HK-2 (cell line): ENCODE data around the gene GLB1L3.
"Not testable (repeated sequence)": the region's sequence is repeated elsewhere in the genome, so short reads cannot be mapped to it uniquely, and the experiment has no call there.

Experiments used
- DNase-seq: peaks from one replicate; pipeline ENCODE4 v3.0.0-alpha.2; 2018; ENCODE audit not compliant: unreplicated experiment

GLB1L3 gene

GRCh38 chr11:134276396-134277182 lies 410 bp downstream of the GLB1L3 start:
- no peak for DNase-seq

GRCh38 chr11:134277183-134278001 lies 1.2 kb downstream of the GLB1L3 start:
- DNase-seq, result no peak

DNA sequence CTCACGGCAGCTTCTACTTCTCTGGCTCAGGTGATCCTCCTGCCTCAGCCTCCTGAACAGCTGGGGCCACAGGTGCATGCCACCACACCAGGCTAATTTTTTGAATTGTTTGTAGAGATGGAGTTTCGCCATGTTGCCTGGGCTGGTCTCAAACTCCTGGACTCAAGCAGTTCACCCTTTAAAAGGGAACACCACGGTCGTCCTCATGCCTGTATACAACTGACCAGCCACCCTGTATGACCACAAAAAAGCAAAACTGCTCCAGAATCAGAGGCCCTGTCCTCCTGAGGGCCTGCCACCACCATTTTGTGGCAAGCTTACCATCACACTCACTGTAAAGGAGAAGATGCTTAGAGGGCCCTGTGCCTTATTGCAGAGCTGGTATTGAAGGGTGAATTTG lies 2.2 kb downstream of the GLB1L3 start:
- DNase-seq, result no peak

GRCh38 chr11:134281635-134282034 lies 5.5 kb downstream of the GLB1L3 start:
- not testable (repeated sequence) for DNase-seq

DNA sequence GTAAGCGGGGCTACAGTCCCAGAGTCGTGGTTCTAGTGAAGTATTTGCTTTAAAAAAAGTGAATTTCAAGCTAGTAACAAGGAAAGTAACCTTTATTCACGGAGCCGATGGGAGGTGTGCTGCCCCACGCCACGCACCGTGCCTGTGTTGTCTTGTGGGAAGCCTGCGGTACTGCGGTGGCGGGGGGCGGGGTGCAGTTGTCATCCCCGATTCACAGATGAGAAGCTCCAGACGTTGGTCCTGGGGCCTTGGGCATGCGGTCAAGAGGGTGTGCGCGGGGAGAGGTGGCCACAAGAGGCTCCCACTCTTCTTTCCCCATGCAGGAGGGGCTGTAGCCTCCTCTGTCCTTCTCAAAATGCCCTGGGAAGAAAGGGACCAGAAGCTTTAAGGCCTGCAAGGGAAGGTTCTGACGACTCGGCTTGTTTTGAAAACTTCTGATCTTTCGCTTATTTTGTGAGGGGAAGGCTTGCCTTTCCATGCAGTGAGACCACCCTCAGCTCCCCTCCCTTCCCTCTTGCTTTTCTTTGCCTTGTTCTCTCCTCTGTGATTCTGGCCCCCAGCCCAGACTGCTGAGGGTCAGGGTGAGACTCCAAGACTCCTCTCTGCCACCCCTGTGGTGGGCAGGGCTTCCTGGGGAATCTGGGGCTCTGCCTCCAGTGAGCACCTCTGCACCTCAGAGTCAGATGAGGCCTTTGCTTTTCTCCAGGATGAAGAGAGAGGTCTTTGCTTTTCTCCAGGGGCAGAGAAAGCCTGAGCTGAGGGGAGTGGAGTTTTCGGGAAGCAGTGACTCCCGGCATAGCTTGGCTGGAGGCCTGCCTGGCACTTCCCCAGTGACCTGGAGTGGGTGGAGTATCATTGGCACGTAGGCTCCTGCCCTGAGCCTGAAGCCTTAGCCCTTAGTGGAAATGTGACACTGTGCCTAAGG lies 6.2 kb downstream of the GLB1L3 start:
- no peak for DNase-seq

DNA sequence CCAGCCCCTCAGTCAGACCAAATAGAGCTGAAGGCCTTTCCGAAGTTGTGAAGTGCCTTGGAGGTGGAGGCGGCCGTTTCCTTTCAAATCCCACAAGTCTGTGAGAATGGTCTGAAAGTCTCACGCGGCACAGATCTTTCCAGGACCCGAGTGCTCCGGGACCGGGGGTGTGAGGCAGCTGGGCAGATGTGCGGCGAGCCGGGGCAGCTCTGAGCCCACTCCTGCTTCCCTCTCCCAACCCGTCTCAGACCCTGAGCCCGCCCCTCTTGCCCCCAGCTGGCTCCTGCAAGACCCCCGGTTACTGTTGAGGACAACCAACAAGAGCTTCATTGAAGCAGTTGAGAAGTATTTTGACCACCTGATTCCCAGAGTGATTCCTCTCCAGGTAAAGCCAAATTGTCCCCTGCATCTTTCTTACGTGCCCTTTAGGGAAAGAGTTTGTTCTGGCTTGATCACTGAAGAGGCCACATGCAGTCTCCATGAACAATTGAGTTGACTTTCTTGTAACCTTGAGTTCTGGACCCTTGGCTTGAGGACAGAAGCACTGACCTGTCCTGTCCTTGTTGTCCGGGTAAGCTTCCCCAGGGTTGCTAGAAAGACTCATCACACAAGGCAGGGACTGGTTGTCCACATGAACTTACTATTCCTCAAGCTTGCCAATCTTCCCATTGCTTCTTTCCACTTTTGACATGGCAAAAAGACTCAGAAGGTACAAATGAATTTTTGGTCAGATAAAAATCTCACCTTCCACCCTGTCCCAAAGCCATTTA lies 7.5 kb downstream of the GLB1L3 start:
- DNase-seq, result no peak

GRCh38 chr11:134284349-134284748 lies 8.2 kb downstream of the GLB1L3 start:
- DNase-seq, result not testable (repeated sequence)

DNA sequence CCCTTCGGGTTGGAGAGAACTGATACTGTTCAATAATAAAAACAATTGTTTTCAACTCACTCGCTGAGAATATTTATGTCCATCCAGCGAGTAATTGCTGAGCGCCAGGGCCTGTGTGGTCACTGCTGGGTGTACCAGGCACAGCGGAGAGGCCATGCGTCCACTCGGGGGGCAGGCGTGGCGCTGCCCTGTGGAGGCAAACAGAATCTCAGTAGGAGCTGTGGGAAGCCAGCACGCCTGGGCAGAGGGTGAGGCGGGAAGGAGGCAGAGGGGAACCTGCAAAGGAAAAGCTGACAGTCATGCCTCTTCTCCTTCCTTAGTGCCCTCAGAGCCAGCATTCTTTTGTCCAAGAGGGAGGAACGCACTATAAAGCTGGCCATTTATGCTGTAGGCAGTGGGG lies 11.4 kb downstream of the GLB1L3 start:
- no peak for DNase-seq

DNA sequence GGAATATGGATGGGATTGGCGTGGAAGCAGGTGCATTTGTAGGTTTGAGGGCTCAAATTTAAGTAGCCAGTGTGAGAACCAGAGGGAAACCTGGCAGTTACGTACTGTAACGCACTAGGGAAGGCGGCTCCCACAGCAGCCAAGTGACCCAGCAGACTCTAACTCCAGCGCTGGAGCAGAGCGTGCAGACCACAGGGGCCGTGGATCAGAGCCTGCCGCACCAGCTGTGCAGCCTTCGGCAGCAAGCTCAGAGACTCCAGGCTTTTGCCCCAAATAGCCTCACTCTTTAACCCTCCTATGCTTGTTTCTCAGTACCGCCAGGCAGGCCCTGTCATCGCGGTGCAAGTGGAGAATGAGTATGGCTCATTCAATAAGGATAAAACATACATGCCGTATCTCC lies 12.3 kb downstream of the GLB1L3 start:
- no peak for DNase-seq

GRCh38 chr11:134289167-134289566 lies 13.0 kb downstream of the GLB1L3 start:
- DNase-seq, result no peak

GRCh38 chr11:134289789-134290188 lies 13.6 kb downstream of the GLB1L3 start:
- DNase-seq, result no peak

GRCh38 chr11:134290646-134291045 lies 14.5 kb downstream of the GLB1L3 start:
- no peak for DNase-seq

DNA sequence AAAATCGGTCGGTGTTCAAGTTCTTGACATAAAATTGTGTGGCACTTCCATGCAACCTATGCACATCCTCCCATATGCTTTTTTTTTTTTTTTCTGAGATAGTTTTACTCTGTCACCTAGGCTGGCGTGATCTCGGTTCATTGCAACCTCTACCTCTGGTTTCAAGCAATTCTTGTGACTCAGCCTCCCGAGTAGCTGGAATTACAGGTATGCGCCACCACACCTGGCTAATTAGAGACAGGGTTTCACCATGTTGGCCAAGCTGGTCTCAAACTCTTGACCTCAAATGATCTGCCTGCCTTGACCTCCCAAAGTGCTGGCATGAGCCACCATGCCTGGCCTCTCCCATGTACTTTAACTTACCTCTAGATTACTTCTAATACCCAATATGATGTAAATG lies 15.0 kb downstream of the GLB1L3 start:
- no peak for DNase-seq

DNA sequence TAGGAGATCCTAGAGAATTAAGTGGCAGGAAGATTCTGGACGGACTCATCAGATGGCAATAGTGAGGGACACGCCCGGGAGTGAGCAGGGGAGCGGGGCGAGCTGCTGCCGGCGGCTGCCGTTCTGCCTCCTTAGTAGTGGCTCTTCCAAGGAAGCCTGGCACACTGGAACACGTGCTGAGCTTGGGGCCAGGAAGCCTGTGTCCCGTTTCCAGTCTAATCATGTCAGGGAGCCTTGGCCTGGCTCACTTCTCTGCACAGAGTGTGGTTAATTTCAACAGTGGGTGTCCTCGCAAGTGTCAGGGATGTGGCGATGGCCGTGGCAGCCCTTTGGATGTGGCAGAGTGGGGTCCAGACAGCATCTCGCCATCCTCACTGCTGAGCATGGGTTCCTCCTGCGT lies 16.5 kb downstream of the GLB1L3 start:
- no peak for DNase-seq

GRCh38 chr11:134293119-134294113 lies 17.2 kb downstream of the GLB1L3 start:
- no peak for DNase-seq

GRCh38 chr11:134294664-134295063 lies 18.5 kb downstream of the GLB1L3 start:
- no peak for DNase-seq

DNA sequence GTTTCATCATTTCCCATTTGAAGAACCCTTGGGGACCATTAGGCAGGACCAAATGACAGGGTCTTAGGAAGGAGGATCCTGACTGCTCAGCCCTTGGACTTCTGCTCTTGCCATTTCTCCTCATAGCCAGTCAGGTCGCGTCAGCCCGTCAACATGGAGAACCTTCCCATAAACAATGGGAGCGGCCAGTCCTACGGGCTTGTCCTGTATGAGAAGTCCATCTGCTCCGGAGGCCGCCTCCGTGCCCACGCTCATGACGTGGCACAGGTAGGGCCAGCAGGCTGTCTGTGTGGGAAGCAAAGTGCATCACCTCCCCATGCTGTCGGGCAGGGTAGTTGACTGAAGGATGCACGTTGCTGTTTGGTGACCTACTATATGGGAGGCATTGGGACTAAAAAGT lies 36.0 kb downstream of the GLB1L3 start:
- no peak for DNase-seq

DNA sequence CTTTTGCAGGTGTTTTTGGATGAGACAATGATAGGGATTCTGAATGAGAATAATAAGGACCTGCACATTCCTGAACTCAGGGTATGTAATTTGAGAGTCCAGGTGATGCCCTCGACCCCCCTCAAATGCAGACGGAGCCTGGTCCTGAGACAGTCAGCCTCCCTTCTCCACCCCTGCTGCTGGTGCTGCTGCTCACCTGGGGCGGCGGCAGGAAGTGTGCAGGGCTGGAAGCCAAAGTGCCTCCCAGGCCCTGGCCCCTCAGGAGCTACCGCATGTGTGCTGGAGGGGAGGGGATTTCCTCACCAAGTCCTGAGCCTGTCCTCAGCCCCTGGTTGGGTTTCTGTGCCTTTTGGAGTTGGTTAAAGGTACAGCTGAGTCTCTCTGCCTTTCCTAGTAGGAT lies 36.6 kb downstream of the GLB1L3 start:
- no peak for DNase-seq

- no peak for DNase-seq
These were observed 37.2 kb downstream of the GLB1L3 start for GRCh38 chr11:134313379-134313778.
